GM21528 (cell line): ENCODE data around the gene SRD5A1.

Source experiments
- ATAC-seq: cut with Tn5 transposase; IDR thresholded peaks from one replicate; pipeline ENCODE4 v1.9.1; 2021; ENCODE audit warnings: mild to moderate bottlenecking, moderate library complexity; ENCODE audit not compliant: unreplicated experiment, low FRiP score

SRD5A1 gene

GRCh38 chr5:6710551-6711318 is 77.5 kb downstream of the SRD5A1 start:
- no peak for ATAC-seq

GRCh38 chr5:6711409-6712141 is 78.3 kb downstream of the SRD5A1 start:
- peak; percentile 9 for ATAC-seq

GRCh38 chr5:6712142-6712576 is 78.9 kb downstream of the SRD5A1 start:
- ATAC-seq: peak; percentile 19

GRCh38 chr5:6712577-6713273 is 79.5 kb downstream of the SRD5A1 start:
- ATAC-seq: peak; percentile 68

- peak; percentile 7 for ATAC-seq
Measured at GRCh38 chr5:6713274-6714225, 80.3 kb downstream of the SRD5A1 start, which contains the start of gene TENT4A. TSS of gene TENT4A (plus strand) at chr5:6713432. CDS start at chr5:6713984, 552 bp downstream.

GRCh38 chr5:6714226-6715041 is 81.2 kb downstream of the SRD5A1 start:
- no peak for ATAC-seq

- ATAC-seq: no peak
Measured at GRCh38 chr5:6715271-6715670, 82.0 kb downstream of the SRD5A1 start.

- ATAC-seq: no peak
Measured at GRCh38 chr5:6715758-6716628, 82.8 kb downstream of the SRD5A1 start.

GRCh38 chr5:6716629-6717149 is 83.4 kb downstream of the SRD5A1 start:
- no peak for ATAC-seq

GRCh38 chr5:6717247-6717646 is 84.0 kb downstream of the SRD5A1 start:
- no peak for ATAC-seq

GRCh38 chr5:6717687-6718086 is 84.4 kb downstream of the SRD5A1 start:
- no peak for ATAC-seq

- ATAC-seq: no peak
Measured at GRCh38 chr5:6718161-6718681, 85.0 kb downstream of the SRD5A1 start.

GRCh38 chr5:6718718-6719117 is 85.5 kb downstream of the SRD5A1 start:
- ATAC-seq: no peak

GRCh38 chr5:6719417-6719816 is 86.2 kb downstream of the SRD5A1 start:
- ATAC-seq: no peak

- no peak for ATAC-seq
Measured at GRCh38 chr5:6719896-6720560, 86.8 kb downstream of the SRD5A1 start.

GRCh38 chr5:6720561-6720921 is 87.3 kb downstream of the SRD5A1 start:
- no peak for ATAC-seq

GRCh38 chr5:6721442-6721841 is 88.2 kb downstream of the SRD5A1 start:
- ATAC-seq: no peak
